HepG2 (cell line): ENCODE data around the gene RIPK3. TPM values are rescaled to one million over a fixed set of nuclear protein-coding genes. Genes with fewer than 3 reads are reported as not detected.

Experiments
- ETV5 ChIP-seq: IDR thresholded peaks from 2 replicates; pipeline ENCODE4 v1.6.1; 2018; ENCODE audit warnings: missing biosample characterization, missing genetic modification reagents, inconsistent platforms, borderline replicate concordance
- HDAC6 ChIP-seq: fragments of 200-600 bp; sonication (generic); IDR thresholded peaks from 2 replicates; pipeline ENCODE4 v1.7.0; 2017; ENCODE audit warnings: mild to moderate bottlenecking, antibody characterized with exemption, low read length, low read depth
- KDM2A ChIP-seq: sonication (generic); formaldehyde crosslinking; IDR thresholded peaks from 2 replicates; pipeline ENCODE4 v1.4.0; 2020; ENCODE audit warnings: low read depth, missing genetic modification reagents, borderline replicate concordance
- MAFK ChIP-seq, 2 experiments: IDR thresholded peaks in 1 of 2; conservative IDR thresholded peaks in 1 of 2; 2 replicates each; pipeline ENCODE4 v1.6.1; 2011; ENCODE audit warnings: improper control_type of control experiment in 2 of 2, low read length in 2 of 2
- NFATC3 ChIP-seq: sonication (generic); formaldehyde crosslinking; IDR thresholded peaks from 2 replicates; pipeline ENCODE4 v1.5.1; 2020; ENCODE audit warnings: mild to moderate bottlenecking, missing genetic modification reagents
- NR3C1 ChIP-seq: sonication (generic); formaldehyde crosslinking; IDR thresholded peaks from 2 replicates; pipeline ENCODE4 v1.4.0; 2020; ENCODE audit warnings: missing genetic modification reagents
- RFXANK ChIP-seq: IDR thresholded peaks from 2 replicates; pipeline ENCODE4 v1.6.1; 2016
- SMAD9 ChIP-seq: sonication (generic); formaldehyde crosslinking; IDR thresholded peaks from 2 replicates; pipeline ENCODE4 v1.5.1; 2020; ENCODE audit warnings: mild to moderate bottlenecking, missing genetic modification reagents
- TARDBP ChIP-seq: sonication (generic); formaldehyde crosslinking; IDR thresholded peaks from 2 replicates; pipeline ENCODE4 v1.8.0; 2022; ENCODE audit warnings: mild to moderate bottlenecking, missing genetic modification reagents
- THRA ChIP-seq: sonication (generic); formaldehyde crosslinking; IDR thresholded peaks from 2 replicates; pipeline ENCODE4 v1.4.0; 2020; ENCODE audit warnings: missing genetic modification reagents, borderline replicate concordance
- XRCC5 ChIP-seq: fragments of 200-400 bp; formaldehyde crosslinking; optimal IDR thresholded peaks from 2 replicates; pipeline ENCODE3; 2017; ENCODE audit warnings: mild to moderate bottlenecking, low read length
- ZNF142 ChIP-seq: sonication (generic); formaldehyde crosslinking; IDR thresholded peaks from 2 replicates; pipeline ENCODE4 v1.4.0; 2020; ENCODE audit warnings: missing genetic modification reagents
- ZNF235 ChIP-seq: sonication (generic); formaldehyde crosslinking; IDR thresholded peaks from 2 replicates; pipeline ENCODE4 v1.8.1; 2023; ENCODE audit warnings: mild to moderate bottlenecking, missing genetic modification reagents, borderline replicate concordance
- ZNF670 ChIP-seq: sonication (generic); formaldehyde crosslinking; IDR thresholded peaks from 2 replicates; pipeline ENCODE4 v1.8.0; 2022; ENCODE audit warnings: mild to moderate bottlenecking, missing genetic modification reagents, borderline replicate concordance
- ZNF775 ChIP-seq: sonication (generic); formaldehyde crosslinking; IDR thresholded peaks from 2 replicates; pipeline ENCODE4 v1.4.0; 2020; ENCODE audit warnings: missing genetic modification reagents, mild to moderate bottlenecking, moderate library complexity, borderline replicate concordance
- polyA plus RNA-seq, 8 experiments: library from polyadenylated mRNA; depleted of rRNA in 3 of 8; stranded (reverse) in 7 of 8; unstranded in 1 of 8; fragments of >200 nt; fragmentation: Illumina TruSeq in 4 of 8; extraction: Trizol in 4 of 8; gene quantifications; 2 replicates each; pipeline versions ENCODE4 v1.2.1 to v1.2.3, GENCODE V29; 2011 to 2016; ENCODE audit warnings: low read depth in 4 of 8, missing spikeins in 1 of 8, mixed read lengths in 1 of 8; ENCODE audit not compliant: insufficient read depth in 1 of 8
- total RNA-seq, 5 experiments: library from RNA; depleted of rRNA; stranded (reverse); fragments of >200 nt; fragmentation: Illumina TruSeq; extraction: Trizol; gene quantifications; 2 replicates each; pipeline ENCODE4 v1.2.3, GENCODE V29; 2016; ENCODE audit warnings: low read depth in 1 of 5
- TF ChIP-seq, protein P1 (sequence below): sonication (generic); formaldehyde crosslinking; IDR thresholded peaks from 2 replicates; pipeline ENCODE4 v1.4.0; 2020; ENCODE audit warnings: mild to moderate bottlenecking, low read depth, missing genetic modification reagents

RIPK3 gene
- total and polyA plus RNA-seq, 2 of the 13 experiments (the other 11 are each of a cell fraction or from before 2014, with no cell fraction given): not detected

- TF ChIP-seq THRA (peak; percentile 79), ZNF142 (CRISPR knock-in tag) (peak; percentile 84; the same call in 1 of the 2 replicates), MAFK (conservative IDR thresholded peaks at IDR 0.05 in 1 of 2, IDR thresholded peaks at IDR 0.05 in 1 of 2; ENCODE audit: low read length in 2 of 2) (peak in 1 of 2 experiments; percentile 44; a peak in 2 of 4 replicates), NR3C1 (no peak), ETV5 (CRISPR knock-in tag) (peak; percentile 77; the same call in 1 of the 2 replicates), SMAD9 (CRISPR knock-in tag) (peak; percentile 81; the same call in 1 of the 2 replicates), ZNF235 (CRISPR knock-in tag) (peak; percentile 94; the same call in 1 of the 2 replicates), KDM2A (peak; percentile 99), ZNF775 (CRISPR knock-in tag) (peak; percentile 89; the same call in 1 of the 2 replicates), ZNF670 (peak; percentile 92; the same call in 1 of the 2 replicates), TARDBP (CRISPR knock-in tag) (peak; percentile 88), HDAC6 (0 out of 2 replicates have a peak, but pooled peaks have one; percentile 73), XRCC5 (peak; percentile 92), RFXANK (CRISPR knock-in tag) (0 out of 2 replicates have a peak, but pooled peaks have one; percentile 34), NFATC3 (CRISPR knock-in tag) (peak; percentile 98)
- TF ChIP-seq, protein P1, sequence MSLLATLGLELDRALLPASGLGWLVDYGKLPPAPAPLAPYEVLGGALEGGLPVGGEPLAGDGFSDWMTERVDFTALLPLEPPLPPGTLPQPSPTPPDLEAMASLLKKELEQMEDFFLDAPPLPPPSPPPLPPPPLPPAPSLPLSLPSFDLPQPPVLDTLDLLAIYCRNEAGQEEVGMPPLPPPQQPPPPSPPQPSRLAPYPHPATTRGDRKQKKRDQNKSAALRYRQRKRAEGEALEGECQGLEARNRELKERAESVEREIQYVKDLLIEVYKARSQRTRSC (CRISPR knock-in tag): peak; percentile 19; the same call in 1 of the 2 replicates
Measured at GRCh38 chr14:24299255-24300191, 40.3 kb downstream of the RIPK3 start, which contains the start of the genes DHRS1 and NOP9 (continued).
